ENCODE measurements around the gene PRPS1. TPM values are rescaled to one million over a fixed set of nuclear protein-coding genes. Genes with fewer than 3 reads are reported as not detected.

The PRPS1 gene
- total and polyA plus RNA-seq, 2 experiments from 2014 or later, result 91.1 to 149 TPM

- TF ChIP-seq ZNF462 (CRISPR knock-in tag; IDR thresholded peaks at IDR 0.05), result no peak
- no peak for TF ChIP-seq EZH2phosphoT487 (IDR thresholded peaks at IDR 0.05; ENCODE audit: unreplicated experiment)
- TF ChIP-seq REST (IDR thresholded peaks at IDR 0.05; ENCODE audit: unreplicated experiment), result no peak
- no peak for TF ChIP-seq EZH2 (IDR thresholded peaks at IDR 0.05; ENCODE audit: low read depth, unreplicated experiment)
- TF ChIP-seq JUNB (IDR thresholded peaks at IDR 0.05; ENCODE audit: unreplicated experiment), result no peak
- TF ChIP-seq CTCF (conservative IDR thresholded peaks at IDR 0.05; ENCODE audit: low read depth in 2 of 2), result no peak
These were observed 47.0 kb downstream of the PRPS1 start (continued) for GRCh38 chrX:107675365-107675654.
